Stomach (tissue), 4 donors: ENCODE data around the gene USP24.

Source experiments
- EP300 ChIP-seq: sonication (generic); formaldehyde crosslinking; IDR thresholded peaks from one replicate; pipeline ENCODE4 v1.6.1; 2017; ENCODE audit warnings: antibody characterized with exemption
- POLR2A ChIP-seq, 4 donors: fragments of 450-650 bp; IDR thresholded peaks; one replicate each; pipeline ENCODE4 v1.6.1; 2016; ENCODE audit warnings: antibody characterized with exemption in 4 of 4, control low read depth in 2 of 4, mild to moderate bottlenecking in 1 of 4, moderate library complexity in 1 of 4
- TF ChIP-seq, protein P1 (sequence below), 7 experiments: fragments of 450-650 bp in 4 of 7; fragments of 200-600 bp in 3 of 7; sonication (generic) in 3 of 7; IDR thresholded peaks; one replicate each; pipeline ENCODE4 v1.5.1; 2016 to 2019; ENCODE audit warnings: antibody characterized with exemption in 7 of 7, control low read depth in 2 of 7, mild to moderate bottlenecking in 1 of 7

DNA sequence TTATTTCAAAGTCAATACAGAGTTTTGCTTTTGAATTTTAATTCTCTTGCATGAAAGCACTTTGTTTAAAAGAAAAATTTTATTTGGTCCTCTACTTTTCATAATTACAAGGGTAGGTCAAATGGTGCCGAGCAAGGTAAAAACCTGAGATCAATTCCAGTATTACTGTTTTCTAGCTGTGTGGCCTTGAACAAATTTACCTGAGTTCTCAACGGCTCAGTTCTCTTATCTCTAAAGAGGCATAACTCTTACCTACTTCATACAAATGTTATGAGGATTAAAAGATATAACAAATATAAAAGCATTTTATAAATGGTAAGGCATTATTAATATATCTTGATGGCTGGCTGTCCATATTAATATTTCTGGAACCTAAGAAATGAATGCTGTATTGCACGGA lies 42.5 kb downstream of the USP24 start:
- TF ChIP-seq, protein P1, sequence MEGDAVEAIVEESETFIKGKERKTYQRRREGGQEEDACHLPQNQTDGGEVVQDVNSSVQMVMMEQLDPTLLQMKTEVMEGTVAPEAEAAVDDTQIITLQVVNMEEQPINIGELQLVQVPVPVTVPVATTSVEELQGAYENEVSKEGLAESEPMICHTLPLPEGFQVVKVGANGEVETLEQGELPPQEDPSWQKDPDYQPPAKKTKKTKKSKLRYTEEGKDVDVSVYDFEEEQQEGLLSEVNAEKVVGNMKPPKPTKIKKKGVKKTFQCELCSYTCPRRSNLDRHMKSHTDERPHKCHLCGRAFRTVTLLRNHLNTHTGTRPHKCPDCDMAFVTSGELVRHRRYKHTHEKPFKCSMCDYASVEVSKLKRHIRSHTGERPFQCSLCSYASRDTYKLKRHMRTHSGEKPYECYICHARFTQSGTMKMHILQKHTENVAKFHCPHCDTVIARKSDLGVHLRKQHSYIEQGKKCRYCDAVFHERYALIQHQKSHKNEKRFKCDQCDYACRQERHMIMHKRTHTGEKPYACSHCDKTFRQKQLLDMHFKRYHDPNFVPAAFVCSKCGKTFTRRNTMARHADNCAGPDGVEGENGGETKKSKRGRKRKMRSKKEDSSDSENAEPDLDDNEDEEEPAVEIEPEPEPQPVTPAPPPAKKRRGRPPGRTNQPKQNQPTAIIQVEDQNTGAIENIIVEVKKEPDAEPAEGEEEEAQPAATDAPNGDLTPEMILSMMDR (IDR thresholded peaks at IDR 0.05): no peak
- TF ChIP-seq POLR2A (IDR thresholded peaks at IDR 0.05): no peak
- no peak for TF ChIP-seq EP300
